ENCODE measurements around the gene CCDC157.

CCDC157 gene

DNA sequence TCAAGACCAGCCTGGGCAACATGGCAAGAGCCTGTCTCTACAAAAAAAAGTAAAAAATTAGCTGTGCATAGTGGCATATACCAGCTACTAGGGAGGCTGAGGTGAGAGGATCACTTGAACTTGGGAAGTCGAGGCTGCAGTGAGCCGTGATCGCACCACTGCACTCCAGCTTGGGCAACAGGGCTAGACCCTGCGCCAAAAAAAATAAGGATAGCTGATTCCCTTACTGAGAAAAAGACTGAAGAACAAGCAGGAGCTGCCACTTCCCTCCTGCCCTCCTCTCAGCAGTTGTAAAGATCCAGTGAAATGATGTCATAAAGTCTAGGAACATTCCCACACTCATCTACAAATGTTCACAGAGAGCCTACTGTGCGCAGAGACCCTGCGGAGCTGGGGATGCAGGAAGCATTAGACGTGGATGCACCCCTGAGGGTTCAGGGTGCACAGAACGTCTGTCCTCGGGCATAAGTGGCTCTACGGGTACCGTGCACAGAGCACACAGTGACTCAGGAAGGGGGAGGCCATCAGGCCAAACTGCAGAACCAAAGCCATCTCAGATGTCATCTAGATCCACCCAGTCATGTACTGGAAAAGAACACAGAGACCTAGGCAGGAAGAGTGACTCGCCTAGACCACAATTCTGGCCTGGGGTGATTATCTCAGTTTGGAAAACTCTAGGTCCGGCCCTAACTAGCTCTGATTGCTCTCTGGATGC, 51.7 kb downstream of the CCDC157 start:
- in situ Hi-C loops (cut with MboI; ENCODE audit: low sequenced_read_pairs, unreplicated experiment), result no loop called here
- DNase-seq (ENCODE audit: low spot score), result no peak
- TF ChIP-seq, protein P1, sequence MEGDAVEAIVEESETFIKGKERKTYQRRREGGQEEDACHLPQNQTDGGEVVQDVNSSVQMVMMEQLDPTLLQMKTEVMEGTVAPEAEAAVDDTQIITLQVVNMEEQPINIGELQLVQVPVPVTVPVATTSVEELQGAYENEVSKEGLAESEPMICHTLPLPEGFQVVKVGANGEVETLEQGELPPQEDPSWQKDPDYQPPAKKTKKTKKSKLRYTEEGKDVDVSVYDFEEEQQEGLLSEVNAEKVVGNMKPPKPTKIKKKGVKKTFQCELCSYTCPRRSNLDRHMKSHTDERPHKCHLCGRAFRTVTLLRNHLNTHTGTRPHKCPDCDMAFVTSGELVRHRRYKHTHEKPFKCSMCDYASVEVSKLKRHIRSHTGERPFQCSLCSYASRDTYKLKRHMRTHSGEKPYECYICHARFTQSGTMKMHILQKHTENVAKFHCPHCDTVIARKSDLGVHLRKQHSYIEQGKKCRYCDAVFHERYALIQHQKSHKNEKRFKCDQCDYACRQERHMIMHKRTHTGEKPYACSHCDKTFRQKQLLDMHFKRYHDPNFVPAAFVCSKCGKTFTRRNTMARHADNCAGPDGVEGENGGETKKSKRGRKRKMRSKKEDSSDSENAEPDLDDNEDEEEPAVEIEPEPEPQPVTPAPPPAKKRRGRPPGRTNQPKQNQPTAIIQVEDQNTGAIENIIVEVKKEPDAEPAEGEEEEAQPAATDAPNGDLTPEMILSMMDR (IDR thresholded peaks at IDR 0.05; ENCODE audit: borderline replicate concordance, control extremely low read depth, extremely low read depth, insufficient read depth, missing control alignments), result no peak

DNA sequence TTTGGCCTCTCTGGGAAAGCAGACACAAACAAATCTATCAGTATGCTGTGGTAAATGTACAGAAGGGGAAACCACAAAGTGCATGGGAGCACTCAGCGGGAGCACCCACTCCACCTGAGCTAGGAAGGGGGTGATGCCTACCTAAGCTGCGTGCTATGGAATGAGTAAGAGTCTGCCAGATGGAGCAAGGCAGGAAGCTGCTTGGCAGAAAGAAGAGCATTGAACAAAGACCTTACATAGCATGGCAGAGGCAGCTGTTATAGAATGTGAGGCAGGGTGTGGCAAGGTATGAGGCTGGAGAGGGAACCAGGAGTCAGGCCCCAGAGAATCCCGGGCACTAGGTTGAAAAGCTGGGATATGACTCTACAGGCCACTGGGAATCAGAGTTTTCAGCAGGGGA, 55.0 kb downstream of the CCDC157 start:
- TF ChIP-seq, protein P1 (IDR thresholded peaks at IDR 0.05; ENCODE audit: borderline replicate concordance, control extremely low read depth, extremely low read depth, insufficient read depth, missing control alignments), result no peak
- in situ Hi-C loops (cut with MboI; ENCODE audit: low sequenced_read_pairs, unreplicated experiment), result no loop called here
- DNase-seq (ENCODE audit: low spot score), result no peak

DNA sequence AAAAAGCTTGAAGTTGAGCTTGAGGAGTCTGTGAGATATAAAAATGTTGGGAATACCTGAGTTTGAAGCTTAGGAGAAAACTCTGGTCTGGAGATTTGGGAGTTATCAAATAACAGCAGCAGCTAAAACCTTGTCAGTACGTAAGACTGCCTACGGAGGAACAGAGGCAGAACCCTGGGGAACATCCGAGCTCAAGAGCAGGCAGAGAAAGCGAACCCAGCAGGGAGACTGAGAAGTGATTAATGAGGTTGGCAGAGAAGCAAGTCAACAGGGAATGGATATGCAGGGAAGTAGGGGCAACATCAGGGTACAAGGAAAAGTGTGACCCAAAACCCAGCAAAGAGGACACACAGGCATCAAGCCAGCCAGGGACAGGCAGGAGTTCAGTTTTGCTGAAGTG, 56.2 kb downstream of the CCDC157 start:
- TF ChIP-seq, protein P1 (IDR thresholded peaks at IDR 0.05; ENCODE audit: borderline replicate concordance, control extremely low read depth, extremely low read depth, insufficient read depth, missing control alignments), result no peak
- DNase-seq (ENCODE audit: low spot score), result no peak
- in situ Hi-C loops (cut with MboI; ENCODE audit: low sequenced_read_pairs, unreplicated experiment), result no loop called here

DNA sequence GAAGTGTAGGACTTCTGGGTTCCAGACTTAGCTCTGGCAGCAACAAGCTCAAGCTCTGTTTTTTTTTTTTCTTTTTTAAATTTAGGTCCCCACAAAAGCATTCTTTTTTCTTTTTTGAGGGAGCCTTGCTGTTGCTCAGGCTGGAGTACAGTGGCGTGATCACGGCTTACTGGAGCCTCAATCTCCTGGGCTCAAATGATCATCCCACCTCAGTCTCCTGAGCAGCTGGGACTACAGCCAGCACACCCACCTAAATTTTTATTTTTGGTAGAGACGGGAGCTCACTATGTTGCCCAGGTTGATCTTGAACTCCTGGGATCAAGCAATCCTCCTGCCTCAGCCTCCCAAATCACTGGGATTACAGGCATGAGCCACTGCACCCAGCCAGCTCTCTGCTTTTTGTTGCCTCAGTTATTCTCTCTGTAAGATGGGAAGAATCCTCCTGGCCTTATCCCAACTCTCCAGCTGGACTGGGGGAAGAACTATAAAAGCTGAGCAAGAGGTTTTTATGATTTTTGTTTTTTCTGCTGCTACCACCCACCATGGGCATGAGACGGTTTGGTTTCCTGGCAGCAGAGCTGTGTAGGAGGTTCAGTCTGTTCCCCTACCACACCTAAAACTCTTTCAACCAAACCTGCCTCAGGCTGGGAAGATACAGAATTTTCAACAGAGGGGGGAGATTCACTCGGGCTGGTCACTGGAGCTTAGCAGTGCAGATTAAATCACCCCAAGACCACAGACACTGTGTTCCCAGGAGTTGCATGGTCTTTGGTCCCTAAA, 57.1 kb downstream of the CCDC157 start:
- TF ChIP-seq, protein P1 (IDR thresholded peaks at IDR 0.05; ENCODE audit: borderline replicate concordance, control extremely low read depth, extremely low read depth, insufficient read depth, missing control alignments), result no peak
- in situ Hi-C loops (cut with MboI; ENCODE audit: low sequenced_read_pairs, unreplicated experiment), result no loop called here
- no peak for DNase-seq (ENCODE audit: low spot score)

DNA sequence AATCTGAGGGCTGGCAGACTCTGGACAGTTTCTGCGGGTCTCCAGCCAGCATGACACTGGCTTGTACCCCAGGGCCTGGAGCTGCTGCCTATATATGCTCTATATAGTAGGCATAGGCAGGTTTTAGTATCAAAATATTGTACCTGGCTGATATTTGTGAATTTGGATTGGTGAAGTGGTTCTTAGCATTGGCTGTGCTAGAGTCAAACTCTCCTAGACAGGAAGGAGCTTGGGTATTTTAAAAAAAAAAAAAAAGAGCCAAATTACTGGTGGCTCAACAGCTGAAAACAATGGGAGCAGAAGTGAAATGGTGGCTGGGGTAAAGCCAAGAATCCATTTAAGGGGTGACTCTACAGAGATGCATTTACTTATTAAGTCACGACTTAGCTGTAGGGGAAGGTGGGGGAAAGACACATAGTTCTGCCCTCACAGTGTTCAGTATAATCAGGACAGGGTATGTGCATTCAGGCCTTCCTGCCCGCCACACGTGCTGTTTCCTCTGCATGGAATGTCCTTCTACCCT, 57.8 kb downstream of the CCDC157 start:
- in situ Hi-C loops (cut with MboI; ENCODE audit: low sequenced_read_pairs, unreplicated experiment), result no loop called here
- TF ChIP-seq, protein P1 (IDR thresholded peaks at IDR 0.05; ENCODE audit: borderline replicate concordance, control extremely low read depth, extremely low read depth, insufficient read depth, missing control alignments), result no peak
- DNase-seq (ENCODE audit: low spot score), result no peak

DNA sequence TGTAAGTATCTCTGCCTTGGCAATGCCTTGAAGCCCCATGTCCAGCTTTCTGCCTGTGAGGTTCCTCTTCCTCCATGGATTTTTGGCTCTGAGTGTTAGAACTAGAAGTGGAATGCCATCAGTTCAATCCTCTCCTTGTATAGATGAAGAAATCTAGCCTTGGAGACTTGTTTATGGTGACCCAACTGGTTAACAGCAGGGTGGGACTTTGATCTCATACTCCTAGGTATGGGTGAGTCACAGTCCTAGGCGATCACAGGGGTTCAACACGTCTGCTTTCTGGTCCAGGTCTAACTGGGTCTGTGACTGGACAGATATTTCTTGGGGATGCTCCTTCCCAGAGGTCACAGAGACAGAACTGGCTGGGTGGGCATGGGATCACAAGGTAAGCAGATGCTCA, 59.6 kb downstream of the CCDC157 start:
- in situ Hi-C loops (cut with MboI; ENCODE audit: low sequenced_read_pairs, unreplicated experiment), result no loop called here
- TF ChIP-seq, protein P1 (IDR thresholded peaks at IDR 0.05; ENCODE audit: borderline replicate concordance, control extremely low read depth, extremely low read depth, insufficient read depth, missing control alignments), result no peak
- no peak for DNase-seq (ENCODE audit: low spot score)

All from GM13976 (cell line).